ENCODE results near the gene RPUSD1. TPM values are rescaled to one million over a fixed set of nuclear protein-coding genes. Genes with fewer than 3 reads are reported as not detected.

RPUSD1 gene
- total RNA-seq, 1 experiment from 2014 or later, result 45.1 TPM

DNA sequence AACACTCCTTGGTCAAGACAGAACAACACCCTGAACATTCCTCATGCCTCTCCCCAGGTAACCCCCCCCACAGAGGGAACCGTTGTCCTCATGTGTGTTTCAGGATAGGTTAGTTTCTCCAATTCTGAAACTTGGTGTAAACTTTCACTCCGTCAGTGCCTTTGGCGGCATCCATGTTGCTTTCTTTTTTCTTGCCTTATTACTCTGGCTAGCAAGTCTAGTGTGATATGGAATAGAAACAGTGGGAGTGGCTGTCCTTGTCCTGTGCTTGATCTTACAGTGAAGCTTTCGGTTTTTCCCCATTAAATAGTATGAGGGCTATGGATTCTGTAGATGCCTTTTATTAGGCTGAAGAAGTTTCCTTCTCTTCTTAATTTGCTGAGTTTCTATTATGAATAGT lies 48.0 kb upstream of the RPUSD1 start:
- Mint-ChIP-seq H3K4me1 (no peaks in the 10 kb centered on the region), H3K9me3 (peaks cover 17% of the 10 kb centered on the region), H3K36me3 (peaks cover 9% of the 10 kb centered on the region), H3K27me3 (ENCODE audit: low read depth) (peaks cover 11% of the 10 kb centered on the region), H3K4me3 (no peak overlapping the region), H3K27ac (no peak overlapping the region)
- TF ChIP-seq, protein P1, sequence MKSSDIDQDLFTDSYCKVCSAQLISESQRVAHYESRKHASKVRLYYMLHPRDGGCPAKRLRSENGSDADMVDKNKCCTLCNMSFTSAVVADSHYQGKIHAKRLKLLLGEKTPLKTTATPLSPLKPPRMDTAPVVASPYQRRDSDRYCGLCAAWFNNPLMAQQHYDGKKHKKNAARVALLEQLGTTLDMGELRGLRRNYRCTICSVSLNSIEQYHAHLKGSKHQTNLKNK (CRISPR knock-in tag; IDR thresholded peaks at IDR 0.05), result no peak
- TF ChIP-seq ZNF138 (CRISPR knock-in tag; conservative IDR thresholded peaks at IDR 0.05), result no peak
- no peak for TF ChIP-seq NR1H2 (CRISPR knock-in tag; IDR thresholded peaks at IDR 0.05)
- TF ChIP-seq KAT7 (CRISPR knock-in tag; IDR thresholded peaks at IDR 0.05; ENCODE audit: borderline replicate concordance), result no peak
- TF ChIP-seq, protein P2, sequence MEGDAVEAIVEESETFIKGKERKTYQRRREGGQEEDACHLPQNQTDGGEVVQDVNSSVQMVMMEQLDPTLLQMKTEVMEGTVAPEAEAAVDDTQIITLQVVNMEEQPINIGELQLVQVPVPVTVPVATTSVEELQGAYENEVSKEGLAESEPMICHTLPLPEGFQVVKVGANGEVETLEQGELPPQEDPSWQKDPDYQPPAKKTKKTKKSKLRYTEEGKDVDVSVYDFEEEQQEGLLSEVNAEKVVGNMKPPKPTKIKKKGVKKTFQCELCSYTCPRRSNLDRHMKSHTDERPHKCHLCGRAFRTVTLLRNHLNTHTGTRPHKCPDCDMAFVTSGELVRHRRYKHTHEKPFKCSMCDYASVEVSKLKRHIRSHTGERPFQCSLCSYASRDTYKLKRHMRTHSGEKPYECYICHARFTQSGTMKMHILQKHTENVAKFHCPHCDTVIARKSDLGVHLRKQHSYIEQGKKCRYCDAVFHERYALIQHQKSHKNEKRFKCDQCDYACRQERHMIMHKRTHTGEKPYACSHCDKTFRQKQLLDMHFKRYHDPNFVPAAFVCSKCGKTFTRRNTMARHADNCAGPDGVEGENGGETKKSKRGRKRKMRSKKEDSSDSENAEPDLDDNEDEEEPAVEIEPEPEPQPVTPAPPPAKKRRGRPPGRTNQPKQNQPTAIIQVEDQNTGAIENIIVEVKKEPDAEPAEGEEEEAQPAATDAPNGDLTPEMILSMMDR (IDR thresholded peaks at IDR 0.05), result no peak
- no peak for TF ChIP-seq ELF4 (CRISPR knock-in tag; IDR thresholded peaks at IDR 0.05; ENCODE audit: low read depth)
- TF ChIP-seq CREM (CRISPR knock-in tag; IDR thresholded peaks at IDR 0.05), result no peak
- no peak for TF ChIP-seq NR2C2 (CRISPR knock-in tag; IDR thresholded peaks at IDR 0.05)
- TF ChIP-seq CBFB (CRISPR knock-in tag; IDR thresholded peaks at IDR 0.05; ENCODE audit: low read depth), result no peak
- TF ChIP-seq TEAD1 (CRISPR knock-in tag; IDR thresholded peaks at IDR 0.05), result no peak
- TF ChIP-seq, protein P3, sequence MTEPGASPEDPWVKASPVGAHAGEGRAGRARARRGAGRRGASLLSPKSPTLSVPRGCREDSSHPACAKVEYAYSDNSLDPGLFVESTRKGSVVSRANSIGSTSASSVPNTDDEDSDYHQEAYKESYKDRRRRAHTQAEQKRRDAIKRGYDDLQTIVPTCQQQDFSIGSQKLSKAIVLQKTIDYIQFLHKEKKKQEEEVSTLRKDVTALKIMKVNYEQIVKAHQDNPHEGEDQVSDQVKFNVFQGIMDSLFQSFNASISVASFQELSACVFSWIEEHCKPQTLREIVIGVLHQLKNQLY (CRISPR knock-in tag; IDR thresholded peaks at IDR 0.05), result no peak
- TF ChIP-seq, protein P4, sequence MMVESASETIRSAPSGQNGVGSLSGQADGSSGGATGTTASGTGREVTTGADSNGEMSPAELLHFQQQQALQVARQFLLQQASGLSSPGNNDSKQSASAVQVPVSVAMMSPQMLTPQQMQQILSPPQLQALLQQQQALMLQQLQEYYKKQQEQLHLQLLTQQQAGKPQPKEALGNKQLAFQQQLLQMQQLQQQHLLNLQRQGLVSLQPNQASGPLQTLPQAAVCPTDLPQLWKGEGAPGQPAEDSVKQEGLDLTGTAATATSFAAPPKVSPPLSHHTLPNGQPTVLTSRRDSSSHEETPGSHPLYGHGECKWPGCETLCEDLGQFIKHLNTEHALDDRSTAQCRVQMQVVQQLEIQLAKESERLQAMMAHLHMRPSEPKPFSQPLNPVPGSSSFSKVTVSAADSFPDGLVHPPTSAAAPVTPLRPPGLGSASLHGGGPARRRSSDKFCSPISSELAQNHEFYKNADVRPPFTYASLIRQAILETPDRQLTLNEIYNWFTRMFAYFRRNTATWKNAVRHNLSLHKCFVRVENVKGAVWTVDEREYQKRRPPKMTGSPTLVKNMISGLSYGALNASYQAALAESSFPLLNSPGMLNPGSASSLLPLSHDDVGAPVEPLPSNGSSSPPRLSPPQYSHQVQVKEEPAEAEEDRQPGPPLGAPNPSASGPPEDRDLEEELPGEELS (CRISPR knock-in tag; IDR thresholded peaks at IDR 0.05), result no peak
- CTCF ChIA-PET, result no interaction called here
- ATAC-seq, result no peak
- no peak for DNase-seq (ENCODE audit: low spot score)
- POLR2A ChIA-PET, result no interaction called here

DNA sequence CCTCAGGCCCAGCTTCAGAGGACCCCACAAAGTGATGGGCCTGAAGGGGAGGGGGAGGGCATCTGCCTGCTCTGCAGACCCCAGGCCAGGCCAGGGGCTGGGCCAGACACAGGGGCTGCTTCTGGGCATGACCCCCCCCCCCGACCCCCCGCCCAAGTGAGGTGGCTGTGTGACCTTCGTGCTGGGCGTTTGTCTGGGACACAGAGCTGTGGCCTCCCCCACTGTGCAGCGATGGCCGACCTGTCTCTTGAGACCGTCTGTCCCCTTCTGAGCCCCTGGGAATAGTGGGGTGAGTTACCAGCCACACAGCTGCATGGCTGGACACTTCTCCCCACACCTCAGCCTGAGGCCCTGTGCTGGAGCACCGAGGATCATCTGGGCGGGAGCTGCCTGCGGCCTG lies 47.2 kb upstream of the RPUSD1 start:
- Mint-ChIP-seq H3K36me3 (peaks cover 9% of the 10 kb centered on the region), H3K4me3 (no peak overlapping the region), H3K27ac (no peak overlapping the region), H3K27me3 (ENCODE audit: low read depth) (peaks cover 11% of the 10 kb centered on the region), H3K4me1 (no peaks in the 10 kb centered on the region), H3K9me3 (peaks cover 17% of the 10 kb centered on the region)
- DNase-seq (ENCODE audit: low spot score) (no peak), ATAC-seq (no peak)
- CTCF ChIA-PET, result no interaction called here
- POLR2A ChIA-PET, result no interaction called here
- TF ChIP-seq NR3C1 (CRISPR knock-in tag; conservative IDR thresholded peaks at IDR 0.05; ENCODE audit: low read depth) (no peak), ZNF263 (CRISPR knock-in tag; IDR thresholded peaks at IDR 0.05; ENCODE audit: low read depth) (no peak), PRRX2 (CRISPR knock-in tag; IDR thresholded peaks at IDR 0.05) (no peak), GABPB1 (CRISPR knock-in tag; IDR thresholded peaks at IDR 0.05) (no peak), FOXP1 (CRISPR knock-in tag; IDR thresholded peaks at IDR 0.05; ENCODE audit: borderline replicate concordance) (no peak), SMAD4 (CRISPR knock-in tag; IDR thresholded peaks at IDR 0.05) (no peak), ZNF219 (CRISPR knock-in tag; IDR thresholded peaks at IDR 0.05; ENCODE audit: borderline replicate concordance) (no peak), GRHL2 (CRISPR knock-in tag; IDR thresholded peaks at IDR 0.05; ENCODE audit: insufficient replicate concordance, severe bottlenecking) (no peak)
- TF ChIP-seq, protein P5, sequence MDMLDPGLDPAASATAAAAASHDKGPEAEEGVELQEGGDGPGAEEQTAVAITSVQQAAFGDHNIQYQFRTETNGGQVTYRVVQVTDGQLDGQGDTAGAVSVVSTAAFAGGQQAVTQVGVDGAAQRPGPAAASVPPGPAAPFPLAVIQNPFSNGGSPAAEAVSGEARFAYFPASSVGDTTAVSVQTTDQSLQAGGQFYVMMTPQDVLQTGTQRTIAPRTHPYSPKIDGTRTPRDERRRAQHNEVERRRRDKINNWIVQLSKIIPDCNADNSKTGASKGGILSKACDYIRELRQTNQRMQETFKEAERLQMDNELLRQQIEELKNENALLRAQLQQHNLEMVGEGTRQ (CRISPR knock-in tag; IDR thresholded peaks at IDR 0.05), result no peak
- TF ChIP-seq, protein P6, sequence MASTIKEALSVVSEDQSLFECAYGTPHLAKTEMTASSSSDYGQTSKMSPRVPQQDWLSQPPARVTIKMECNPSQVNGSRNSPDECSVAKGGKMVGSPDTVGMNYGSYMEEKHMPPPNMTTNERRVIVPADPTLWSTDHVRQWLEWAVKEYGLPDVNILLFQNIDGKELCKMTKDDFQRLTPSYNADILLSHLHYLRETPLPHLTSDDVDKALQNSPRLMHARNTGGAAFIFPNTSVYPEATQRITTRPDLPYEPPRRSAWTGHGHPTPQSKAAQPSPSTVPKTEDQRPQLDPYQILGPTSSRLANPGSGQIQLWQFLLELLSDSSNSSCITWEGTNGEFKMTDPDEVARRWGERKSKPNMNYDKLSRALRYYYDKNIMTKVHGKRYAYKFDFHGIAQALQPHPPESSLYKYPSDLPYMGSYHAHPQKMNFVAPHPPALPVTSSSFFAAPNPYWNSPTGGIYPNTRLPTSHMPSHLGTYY (CRISPR knock-in tag; IDR thresholded peaks at IDR 0.05), result no peak
- TF ChIP-seq, protein P7, sequence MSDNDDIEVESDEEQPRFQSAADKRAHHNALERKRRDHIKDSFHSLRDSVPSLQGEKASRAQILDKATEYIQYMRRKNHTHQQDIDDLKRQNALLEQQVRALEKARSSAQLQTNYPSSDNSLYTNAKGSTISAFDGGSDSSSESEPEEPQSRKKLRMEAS (CRISPR knock-in tag; IDR thresholded peaks at IDR 0.05), result no peak
- TF ChIP-seq, protein P8, sequence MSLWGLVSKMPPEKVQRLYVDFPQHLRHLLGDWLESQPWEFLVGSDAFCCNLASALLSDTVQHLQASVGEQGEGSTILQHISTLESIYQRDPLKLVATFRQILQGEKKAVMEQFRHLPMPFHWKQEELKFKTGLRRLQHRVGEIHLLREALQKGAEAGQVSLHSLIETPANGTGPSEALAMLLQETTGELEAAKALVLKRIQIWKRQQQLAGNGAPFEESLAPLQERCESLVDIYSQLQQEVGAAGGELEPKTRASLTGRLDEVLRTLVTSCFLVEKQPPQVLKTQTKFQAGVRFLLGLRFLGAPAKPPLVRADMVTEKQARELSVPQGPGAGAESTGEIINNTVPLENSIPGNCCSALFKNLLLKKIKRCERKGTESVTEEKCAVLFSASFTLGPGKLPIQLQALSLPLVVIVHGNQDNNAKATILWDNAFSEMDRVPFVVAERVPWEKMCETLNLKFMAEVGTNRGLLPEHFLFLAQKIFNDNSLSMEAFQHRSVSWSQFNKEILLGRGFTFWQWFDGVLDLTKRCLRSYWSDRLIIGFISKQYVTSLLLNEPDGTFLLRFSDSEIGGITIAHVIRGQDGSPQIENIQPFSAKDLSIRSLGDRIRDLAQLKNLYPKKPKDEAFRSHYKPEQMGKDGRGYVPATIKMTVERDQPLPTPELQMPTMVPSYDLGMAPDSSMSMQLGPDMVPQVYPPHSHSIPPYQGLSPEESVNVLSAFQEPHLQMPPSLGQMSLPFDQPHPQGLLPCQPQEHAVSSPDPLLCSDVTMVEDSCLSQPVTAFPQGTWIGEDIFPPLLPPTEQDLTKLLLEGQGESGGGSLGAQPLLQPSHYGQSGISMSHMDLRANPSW (CRISPR knock-in tag; conservative IDR thresholded peaks at IDR 0.05; ENCODE audit: low read depth), result no peak
- TF ChIP-seq, protein P9, sequence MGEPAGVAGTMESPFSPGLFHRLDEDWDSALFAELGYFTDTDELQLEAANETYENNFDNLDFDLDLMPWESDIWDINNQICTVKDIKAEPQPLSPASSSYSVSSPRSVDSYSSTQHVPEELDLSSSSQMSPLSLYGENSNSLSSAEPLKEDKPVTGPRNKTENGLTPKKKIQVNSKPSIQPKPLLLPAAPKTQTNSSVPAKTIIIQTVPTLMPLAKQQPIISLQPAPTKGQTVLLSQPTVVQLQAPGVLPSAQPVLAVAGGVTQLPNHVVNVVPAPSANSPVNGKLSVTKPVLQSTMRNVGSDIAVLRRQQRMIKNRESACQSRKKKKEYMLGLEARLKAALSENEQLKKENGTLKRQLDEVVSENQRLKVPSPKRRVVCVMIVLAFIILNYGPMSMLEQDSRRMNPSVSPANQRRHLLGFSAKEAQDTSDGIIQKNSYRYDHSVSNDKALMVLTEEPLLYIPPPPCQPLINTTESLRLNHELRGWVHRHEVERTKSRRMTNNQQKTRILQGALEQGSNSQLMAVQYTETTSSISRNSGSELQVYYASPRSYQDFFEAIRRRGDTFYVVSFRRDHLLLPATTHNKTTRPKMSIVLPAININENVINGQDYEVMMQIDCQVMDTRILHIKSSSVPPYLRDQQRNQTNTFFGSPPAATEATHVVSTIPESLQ (CRISPR knock-in tag; IDR thresholded peaks at IDR 0.05), result no peak
